Panc1 (cell line): ENCODE data around the gene OPA3. TPM values are rescaled to one million over a fixed set of nuclear protein-coding genes. Genes with fewer than 3 reads are reported as not detected.

ENCODE experiments used
- ATAC-seq: fragments of 200-7000 bp; cut with Tn5 transposase; 2 replicates; pipeline ENCODE4 v1.9.1; 2020; ENCODE audit warnings: mild to moderate bottlenecking, moderate library complexity
- BruUV-seq: library from RNA; stranded (reverse); fragments of 400-500 nt; replicated peaks from 2 replicates; lab custom pipeline; 2021; lab: Mats Ljungman, UMichigan
- CTCF ChIA-PET: fragments of 300-600 bp; sonication (Branson Sonifier 250); formaldehyde crosslinking; loops from one replicate; lab custom pipeline; 2022; ENCODE audit warnings: antibody characterized with exemption; lab: Charles Lee
- POLR2A ChIA-PET: fragments of 300-600 bp; sonication (Branson Sonifier 250); formaldehyde crosslinking; loops from one replicate; lab custom pipeline; 2022; ENCODE audit warnings: antibody characterized with exemption; lab: Charles Lee
- DNase-seq: peaks from one replicate; pipeline ENCODE4 v3.0.0-alpha.2; 2010; ENCODE audit warnings: low read depth, low spot score
- H3K27ac ChIP-seq: 2 replicates; pipeline ENCODE4 v1.5.1; 2011; ENCODE audit warnings: mild to moderate bottlenecking, low read length, inconsistent platforms
- H3K27me3 ChIP-seq: fragments of 200-500 bp; sonication (Bioruptor generic); 2 replicates; pipeline ENCODE4 v1.6.0; 2014; ENCODE audit warnings: low read length, inconsistent platforms; ENCODE audit not compliant: control insufficient read depth, insufficient read depth
- H3K36me3 ChIP-seq: fragments of 200-500 bp; sonication (Bioruptor generic); 2 replicates; pipeline ENCODE4 v1.5.1; 2014; ENCODE audit warnings: inconsistent platforms, mild to moderate bottlenecking, low read length, moderate library complexity; ENCODE audit not compliant: control insufficient read depth, insufficient read depth
- H3K4me1 ChIP-seq: 2 replicates; pipeline ENCODE4 v1.5.1; 2011; ENCODE audit warnings: inconsistent platforms, mild to moderate bottlenecking, low read length, moderate library complexity; ENCODE audit not compliant: control insufficient read depth, insufficient read depth
- H3K4me3 ChIP-seq, 2 experiments: 2 replicates each; pipeline ENCODE4 v1.5.1; 2011 to 2012; ENCODE audit warnings: low read depth in 2 of 2, low read length in 2 of 2, mild to moderate bottlenecking in 2 of 2, inconsistent platforms in 1 of 2, moderate library complexity in 1 of 2
- H3K9me3 ChIP-seq: fragments of 200-500 bp; sonication (Bioruptor generic); 2 replicates; pipeline ENCODE4 v1.5.1; 2014; ENCODE audit warnings: low read depth, mild to moderate bottlenecking, inconsistent platforms, low read length, moderate library complexity; ENCODE audit not compliant: control insufficient read depth, insufficient read depth
- POLR2AphosphoS5 ChIP-seq: IDR thresholded peaks from 2 replicates; pipeline ENCODE4 v1.6.1; 2012; ENCODE audit warnings: mild to moderate bottlenecking, low read depth, low read length, moderate library complexity
- SIN3A ChIP-seq: IDR thresholded peaks from 2 replicates; pipeline ENCODE4 v1.6.1; 2012; ENCODE audit warnings: low read depth, mild to moderate bottlenecking, low read length, moderate library complexity, borderline replicate concordance; ENCODE audit not compliant: insufficient read depth
- TCF7L2 ChIP-seq: IDR thresholded peaks from 2 replicates; pipeline ENCODE4 v1.6.1; 2011; ENCODE audit warnings: mild to moderate bottlenecking, low read depth, low read length, inconsistent platforms
- in situ Hi-C: cut with HindIII; loops from 2 replicates; pipeline ENCODE4 v1.10.0; 2016; ENCODE audit warnings: low sequenced_read_pairs, low pct_unique_long_range_greater_than_20kb
- intact Hi-C: fragments of 100-400 bp; cut with micrococcal nuclease; formaldehyde crosslinking; loops from one replicate; pipeline ENCODE4 v1.10.0; 2022; ENCODE audit not compliant: unreplicated experiment
- total RNA-seq: library from RNA; stranded (reverse); gene quantifications from one replicate; pipeline ENCODE4 v1.2.1, GENCODE V29; 2021; ENCODE audit not compliant: unreplicated experiment
- TF ChIP-seq, protein P1 (sequence below), 2 experiments: IDR thresholded peaks; 2 replicates each; pipeline ENCODE4 v1.6.1; 2011 to 2012; ENCODE audit warnings: low read depth in 2 of 2, control low read depth in 1 of 2, low read length in 1 of 2, mild to moderate bottlenecking in 1 of 2, moderate library complexity in 1 of 2; ENCODE audit not compliant: insufficient read depth in 1 of 2
- TF ChIP-seq, protein P2 (sequence below): fragments of 450-650 bp; IDR thresholded peaks from 2 replicates; pipeline ENCODE4 v1.5.1; 2017; ENCODE audit warnings: mild to moderate bottlenecking

Gene OPA3
- total RNA-seq, 1 experiment from 2014 or later, result 20.3 TPM

DNA sequence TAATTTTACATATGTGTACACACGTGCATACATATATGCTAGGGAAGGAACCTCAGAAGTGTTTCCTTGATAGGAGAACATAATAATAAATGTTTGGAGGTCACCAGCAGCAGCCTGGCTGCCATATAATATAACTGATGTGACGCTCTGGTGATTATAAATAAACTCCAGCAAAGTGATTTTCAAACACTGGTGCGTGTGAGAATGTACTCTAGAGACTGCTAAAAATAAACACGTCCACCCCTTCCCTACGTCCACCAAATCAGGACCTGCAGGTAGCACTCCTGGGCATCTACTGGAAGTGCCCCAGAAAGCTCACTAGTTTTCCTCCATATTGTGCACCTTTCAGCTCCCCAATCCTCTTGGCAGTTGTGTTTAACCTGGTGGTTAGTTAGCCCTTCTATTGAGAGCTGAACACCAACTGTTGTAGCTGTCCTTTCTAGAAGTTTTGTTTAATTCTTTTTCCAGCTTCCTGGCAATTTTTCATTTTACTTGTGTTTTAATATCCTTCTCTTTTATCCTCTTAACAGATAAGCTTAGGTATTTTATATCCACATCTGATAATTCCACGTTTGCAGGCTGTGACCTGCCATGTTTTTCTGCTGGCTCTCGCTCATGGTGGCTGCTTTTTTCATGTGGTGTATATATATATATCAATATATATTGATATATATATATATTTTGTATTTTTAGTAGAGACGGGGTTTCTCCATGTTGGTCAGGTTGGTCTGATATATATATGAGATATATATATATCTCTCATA lies 13.0 kb downstream of the OPA3 start:
- Histone ChIP-seq H3K36me3 (no peaks in the 10 kb centered on the region), H3K4me3 (no peak overlapping the region), H3K27ac (no peak overlapping the region), H3K4me1 (peaks cover 6% of the 10 kb centered on the region; the same call in 1 of the 2 replicates), H3K9me3 (no peaks in the 10 kb centered on the region), H3K27me3 (no peaks in the 10 kb centered on the region)
- in situ Hi-C loops (no loop called here), intact Hi-C loops (no loop called here)
- ChIA-PET POLR2A (no interaction called here), CTCF (no interaction called here)
- ATAC-seq, result no peak
- DNase-seq, result no peak
- no TSS peak for BruUV-seq
- TF ChIP-seq SIN3A (no peak), TCF7L2 (no peak), POLR2AphosphoS5 (no peak)
- TF ChIP-seq, protein P1, sequence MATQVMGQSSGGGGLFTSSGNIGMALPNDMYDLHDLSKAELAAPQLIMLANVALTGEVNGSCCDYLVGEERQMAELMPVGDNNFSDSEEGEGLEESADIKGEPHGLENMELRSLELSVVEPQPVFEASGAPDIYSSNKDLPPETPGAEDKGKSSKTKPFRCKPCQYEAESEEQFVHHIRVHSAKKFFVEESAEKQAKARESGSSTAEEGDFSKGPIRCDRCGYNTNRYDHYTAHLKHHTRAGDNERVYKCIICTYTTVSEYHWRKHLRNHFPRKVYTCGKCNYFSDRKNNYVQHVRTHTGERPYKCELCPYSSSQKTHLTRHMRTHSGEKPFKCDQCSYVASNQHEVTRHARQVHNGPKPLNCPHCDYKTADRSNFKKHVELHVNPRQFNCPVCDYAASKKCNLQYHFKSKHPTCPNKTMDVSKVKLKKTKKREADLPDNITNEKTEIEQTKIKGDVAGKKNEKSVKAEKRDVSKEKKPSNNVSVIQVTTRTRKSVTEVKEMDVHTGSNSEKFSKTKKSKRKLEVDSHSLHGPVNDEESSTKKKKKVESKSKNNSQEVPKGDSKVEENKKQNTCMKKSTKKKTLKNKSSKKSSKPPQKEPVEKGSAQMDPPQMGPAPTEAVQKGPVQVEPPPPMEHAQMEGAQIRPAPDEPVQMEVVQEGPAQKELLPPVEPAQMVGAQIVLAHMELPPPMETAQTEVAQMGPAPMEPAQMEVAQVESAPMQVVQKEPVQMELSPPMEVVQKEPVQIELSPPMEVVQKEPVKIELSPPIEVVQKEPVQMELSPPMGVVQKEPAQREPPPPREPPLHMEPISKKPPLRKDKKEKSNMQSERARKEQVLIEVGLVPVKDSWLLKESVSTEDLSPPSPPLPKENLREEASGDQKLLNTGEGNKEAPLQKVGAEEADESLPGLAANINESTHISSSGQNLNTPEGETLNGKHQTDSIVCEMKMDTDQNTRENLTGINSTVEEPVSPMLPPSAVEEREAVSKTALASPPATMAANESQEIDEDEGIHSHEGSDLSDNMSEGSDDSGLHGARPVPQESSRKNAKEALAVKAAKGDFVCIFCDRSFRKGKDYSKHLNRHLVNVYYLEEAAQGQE (IDR thresholded peaks at IDR 0.05; ENCODE audit: insufficient read depth in 1 of 2, low read depth in 2 of 2, low read length in 1 of 2), result no peak
- TF ChIP-seq, protein P2, sequence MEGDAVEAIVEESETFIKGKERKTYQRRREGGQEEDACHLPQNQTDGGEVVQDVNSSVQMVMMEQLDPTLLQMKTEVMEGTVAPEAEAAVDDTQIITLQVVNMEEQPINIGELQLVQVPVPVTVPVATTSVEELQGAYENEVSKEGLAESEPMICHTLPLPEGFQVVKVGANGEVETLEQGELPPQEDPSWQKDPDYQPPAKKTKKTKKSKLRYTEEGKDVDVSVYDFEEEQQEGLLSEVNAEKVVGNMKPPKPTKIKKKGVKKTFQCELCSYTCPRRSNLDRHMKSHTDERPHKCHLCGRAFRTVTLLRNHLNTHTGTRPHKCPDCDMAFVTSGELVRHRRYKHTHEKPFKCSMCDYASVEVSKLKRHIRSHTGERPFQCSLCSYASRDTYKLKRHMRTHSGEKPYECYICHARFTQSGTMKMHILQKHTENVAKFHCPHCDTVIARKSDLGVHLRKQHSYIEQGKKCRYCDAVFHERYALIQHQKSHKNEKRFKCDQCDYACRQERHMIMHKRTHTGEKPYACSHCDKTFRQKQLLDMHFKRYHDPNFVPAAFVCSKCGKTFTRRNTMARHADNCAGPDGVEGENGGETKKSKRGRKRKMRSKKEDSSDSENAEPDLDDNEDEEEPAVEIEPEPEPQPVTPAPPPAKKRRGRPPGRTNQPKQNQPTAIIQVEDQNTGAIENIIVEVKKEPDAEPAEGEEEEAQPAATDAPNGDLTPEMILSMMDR, result no peak

DNA sequence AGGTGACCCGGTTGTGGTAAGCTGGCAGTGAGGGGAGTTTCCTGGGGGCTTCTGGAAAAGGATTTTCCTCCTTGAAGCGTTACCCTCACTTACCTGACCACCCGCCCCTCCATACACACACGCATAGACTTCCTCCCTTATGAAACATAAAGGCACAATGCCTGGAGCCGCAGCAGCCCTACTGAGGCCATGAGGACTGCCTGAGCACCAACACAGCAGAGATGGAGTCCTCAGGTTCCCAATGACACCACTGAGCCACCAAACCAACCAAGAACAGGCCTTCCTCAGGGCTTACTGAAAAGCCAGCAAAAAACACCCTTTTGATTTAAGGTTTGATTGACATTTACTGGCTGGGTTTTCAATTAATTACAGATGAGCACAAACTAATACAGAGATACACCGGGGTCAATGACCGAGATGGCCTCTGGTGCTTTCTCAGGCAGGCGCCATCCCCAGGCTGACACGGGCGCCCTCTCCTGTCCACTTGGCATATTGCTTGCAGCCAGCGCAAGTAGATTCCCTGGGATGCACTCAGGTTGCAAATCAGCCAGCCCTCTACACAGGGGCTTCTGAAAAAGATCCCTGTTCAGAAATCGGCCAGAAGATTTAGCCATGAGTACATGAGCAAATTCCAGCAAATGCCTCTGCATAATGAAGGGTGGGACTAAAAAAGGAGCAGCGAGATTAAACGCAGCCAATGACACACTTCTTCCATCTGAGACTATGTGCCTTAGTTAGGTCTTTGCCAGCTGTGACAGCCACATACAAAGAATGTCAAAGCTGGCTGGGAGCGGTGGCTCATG lies 14.8 kb downstream of the OPA3 start:
- Histone ChIP-seq H3K27me3 (no peaks in the 10 kb centered on the region), H3K27ac (no peak overlapping the region), H3K4me3 (no peak overlapping the region), H3K4me1 (peaks cover 6% of the 10 kb centered on the region; the same call in 1 of the 2 replicates), H3K9me3 (no peaks in the 10 kb centered on the region), H3K36me3 (no peaks in the 10 kb centered on the region)
- BruUV-seq, result no TSS peak
- TF ChIP-seq, protein P2, result peak; percentile 83
- TF ChIP-seq TCF7L2, result no peak
- ChIA-PET CTCF (interaction anchor here (0.7 kb wide), 1 partner anchor 11 kb away, joined by 6 read pairs; no protein-coding TSS in a partner anchor), POLR2A (no interaction called here)
- DNase-seq (no peak), ATAC-seq (peak; percentile 82)
- intact Hi-C loops (no loop called here), in situ Hi-C loops (no loop called here)
